ENCODE measurements around the gene CTXN1. TPM values are rescaled to one million over a fixed set of nuclear protein-coding genes. Genes with fewer than 3 reads are reported as not detected.

CTXN1 gene
- total and polyA plus RNA-seq, 7 donors = 0.04 to 0.30 (median 0.25) TPM; not detected in 4

GRCh38 chr19:7965921-7966665 lies 40.2 kb upstream of the CTXN1 start:
- no peak for DNase-seq
- intact Hi-C loops (cut with DNase I) = no loop called here
- peak in 1 of 4 donors; percentile 19 for ATAC-seq
- WGBS, 3 donors = 87 to 89% (median 89%) methylated on average over 12 of the region's 12 CpGs
- no peak overlapping the region for H3K4me3 ChIP-seq
- no peak for TF ChIP-seq CTCF (IDR thresholded peaks at IDR 0.05)
- no peaks in the 10 kb centered on the region for H3K27me3 ChIP-seq (ENCODE audit: insufficient read depth in 3 of 3, low read length in 2 of 3)
- no peak overlapping the region for H3K27ac ChIP-seq
- H3K9me3 ChIP-seq = no peaks in the 10 kb centered on the region
- H3K36me3 ChIP-seq (ENCODE audit: insufficient read depth in 1 of 2, low read depth in 1 of 2) = peaks cover 9 to 94% of the 10 kb centered on the region in 2 donors
- H3K4me1 ChIP-seq = no peaks in the 10 kb centered on the region

- no peaks in the 10 kb centered on the region for H3K4me1 ChIP-seq
- 84 to 90% (median 86%) methylated on average over 12 of the region's 12 CpGs for WGBS, 3 donors
- H3K27ac ChIP-seq = no peak overlapping the region
- no peak overlapping the region for H3K4me3 ChIP-seq
- ATAC-seq (no peak), DNase-seq (no peak)
- intact Hi-C loops (cut with DNase I) = no loop called here
- no peak for TF ChIP-seq CTCF (IDR thresholded peaks at IDR 0.05)
- no peaks in the 10 kb centered on the region for H3K9me3 ChIP-seq
- peaks cover 9 to 98% of the 10 kb centered on the region in 2 donors for H3K36me3 ChIP-seq (ENCODE audit: insufficient read depth in 1 of 2, low read depth in 1 of 2)
- no peaks in the 10 kb centered on the region for H3K27me3 ChIP-seq (ENCODE audit: insufficient read depth in 3 of 3, low read length in 2 of 3)
These were observed 39.4 kb upstream of the CTXN1 start for GRCh38 chr19:7965259-7965841.

- intact Hi-C loops (cut with DNase I) = no loop called here
- 91 to 93% (median 92%) methylated on average over 25 of the region's 25 CpGs for WGBS, 3 donors
These were observed 37.6 kb upstream of the CTXN1 start for GRCh38 chr19:7963566-7963965.

GRCh38 chr19:7962644-7963268 lies 36.8 kb upstream of the CTXN1 start:
- DNase-seq = no peak
- Histone ChIP-seq H3K4me3 (no peak overlapping the region), H3K36me3 (ENCODE audit: insufficient read depth in 1 of 2, low read depth in 1 of 2) (peaks cover 9 to 93% of the 10 kb centered on the region in 2 donors), H3K27ac (no peak overlapping the region), H3K9me3 (no peaks in the 10 kb centered on the region), H3K27me3 (ENCODE audit: insufficient read depth in 3 of 3, low read length in 2 of 3) (no peaks in the 10 kb centered on the region), H3K4me1 (no peaks in the 10 kb centered on the region)
- TF ChIP-seq CTCF (IDR thresholded peaks at IDR 0.05) = no peak
- intact Hi-C loops (cut with DNase I) = no loop called here
- 87 to 92% (median 88%) methylated on average over 22 of the region's 22 CpGs for WGBS, 3 donors
- no peak for ATAC-seq

More at GRCh38 chr19:7963566-7963965, 37.6 kb upstream of the CTXN1 start:
- ATAC-seq (no peak), DNase-seq (no peak)
- H3K4me3 ChIP-seq = no peak overlapping the region
- no peak for TF ChIP-seq CTCF (IDR thresholded peaks at IDR 0.05)
- H3K36me3 ChIP-seq (ENCODE audit: insufficient read depth in 1 of 2, low read depth in 1 of 2) = peaks cover 9 to 93% of the 10 kb centered on the region in 2 donors
- H3K9me3 ChIP-seq = no peaks in the 10 kb centered on the region
- no peak overlapping the region for H3K27ac ChIP-seq
- no peaks in the 10 kb centered on the region for H3K27me3 ChIP-seq (ENCODE audit: insufficient read depth in 3 of 3, low read length in 2 of 3)
- H3K4me1 ChIP-seq = no peaks in the 10 kb centered on the region

Data from psoas muscle (tissue), 8 donors.